Testis (tissue), 3 donors: Measurements from ENCODE around the gene RAB29. TPM values are rescaled to one million over a fixed set of nuclear protein-coding genes. Genes with fewer than 3 reads are reported as not detected.

Experiments
- DNase-seq: peaks from one replicate; pipeline ENCODE4 v3.0.0-alpha.2; 2019
- H3K27ac ChIP-seq, 2 donors: fragments of 200-600 bp; sonication (generic); one replicate each; pipeline ENCODE4 v1.5.1; 2019
- H3K27me3 ChIP-seq: fragments of 200-600 bp; sonication (generic); one replicate; pipeline ENCODE4 v1.5.1; 2019
- H3K36me3 ChIP-seq: fragments of 200-600 bp; sonication (generic); one replicate; pipeline ENCODE4 v1.5.1; 2017; ENCODE audit warnings: low read depth; ENCODE audit errors: missing control alignments
- H3K4me1 ChIP-seq: fragments of 200-600 bp; sonication (generic); one replicate; pipeline ENCODE4 v1.5.1; 2019
- H3K4me3 ChIP-seq, 2 donors: fragments of 200-600 bp; sonication (generic); one replicate each; pipeline ENCODE4 v1.5.1; 2017 to 2019
- H3K9me3 ChIP-seq: fragments of 200-600 bp; sonication (generic); one replicate; pipeline ENCODE4 v1.5.1; 2017
- POLR2A ChIP-seq: fragments of 450-650 bp; IDR thresholded peaks from one replicate; pipeline ENCODE4 v1.6.1; 2017; ENCODE audit warnings: antibody characterized with exemption, mild to moderate bottlenecking, moderate library complexity
- WGBS, 2 donors: methylation state at CpG; one replicate each; pipeline ENCODE4 v1.1.5; 2018; 5-methylcytosine and 5-hydroxymethylcytosine counted together
- intact Hi-C: fragments of 100-400 bp; cut with DNase I; formaldehyde crosslinking; loops from one replicate; pipeline ENCODE4 v1.15.1; 2023; ENCODE audit warnings: low total_unique reads
- polyA plus RNA-seq: library from polyadenylated mRNA; stranded (reverse); fragments of 350-450 nt; fragmentation: Illumina TruSeq; extraction: RNeasy Lipid Tissue Mini Kit (QIAGEN cat#74804); gene quantifications from one replicate; pipeline ENCODE4 v1.2.3, GENCODE V29; 2014; ENCODE audit warnings: low read depth, low replicate concordance; ENCODE audit not compliant: insufficient read depth
- total RNA-seq, 2 donors: library from RNA; depleted of rRNA; stranded (reverse); fragments of >200 nt; gene quantifications; one replicate each; pipeline ENCODE4 v1.2.3, GENCODE V29; 2016
- TF ChIP-seq, protein P1 (sequence below), 3 experiments: fragments of 450-650 bp in 2 of 3; fragments of 200-600 bp in 1 of 3; sonication (generic) in 1 of 3; IDR thresholded peaks; one replicate each; pipeline ENCODE4 v1.5.1; 2016 to 2019; ENCODE audit warnings: antibody characterized with exemption in 3 of 3, mild to moderate bottlenecking in 2 of 3, moderate library complexity in 1 of 3

Gene RAB29
- total and polyA plus RNA-seq, 3 donors from 2014 or later = 7.4 to 10.8 (median 8.3) TPM

DNA sequence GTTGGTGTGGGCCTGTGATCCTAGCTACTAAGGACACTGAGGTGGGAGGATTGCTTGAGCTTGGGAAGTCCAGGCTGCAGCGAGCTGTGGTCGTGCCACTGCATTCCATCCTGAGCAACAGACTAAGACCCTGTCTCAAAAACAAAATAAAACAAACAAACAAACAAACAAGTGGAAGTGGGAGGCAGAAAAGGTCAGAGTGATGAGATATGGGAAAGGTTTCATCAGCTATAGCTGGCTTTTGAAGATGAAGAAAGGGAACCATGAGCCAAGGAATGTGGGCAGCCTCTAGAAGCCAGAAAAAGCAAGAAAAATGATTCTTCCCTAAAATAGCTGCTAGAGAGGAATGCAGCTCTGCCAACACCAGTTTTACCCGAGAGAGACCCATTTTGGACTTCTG lies 14.7 kb downstream of the RAB29 start:
- H3K27me3 ChIP-seq = no peaks in the 10 kb centered on the region
- H3K4me1 ChIP-seq = no peaks in the 10 kb centered on the region
- intact Hi-C loops = no loop called here
- H3K36me3 ChIP-seq = no peaks in the 10 kb centered on the region
- TF ChIP-seq, protein P1, sequence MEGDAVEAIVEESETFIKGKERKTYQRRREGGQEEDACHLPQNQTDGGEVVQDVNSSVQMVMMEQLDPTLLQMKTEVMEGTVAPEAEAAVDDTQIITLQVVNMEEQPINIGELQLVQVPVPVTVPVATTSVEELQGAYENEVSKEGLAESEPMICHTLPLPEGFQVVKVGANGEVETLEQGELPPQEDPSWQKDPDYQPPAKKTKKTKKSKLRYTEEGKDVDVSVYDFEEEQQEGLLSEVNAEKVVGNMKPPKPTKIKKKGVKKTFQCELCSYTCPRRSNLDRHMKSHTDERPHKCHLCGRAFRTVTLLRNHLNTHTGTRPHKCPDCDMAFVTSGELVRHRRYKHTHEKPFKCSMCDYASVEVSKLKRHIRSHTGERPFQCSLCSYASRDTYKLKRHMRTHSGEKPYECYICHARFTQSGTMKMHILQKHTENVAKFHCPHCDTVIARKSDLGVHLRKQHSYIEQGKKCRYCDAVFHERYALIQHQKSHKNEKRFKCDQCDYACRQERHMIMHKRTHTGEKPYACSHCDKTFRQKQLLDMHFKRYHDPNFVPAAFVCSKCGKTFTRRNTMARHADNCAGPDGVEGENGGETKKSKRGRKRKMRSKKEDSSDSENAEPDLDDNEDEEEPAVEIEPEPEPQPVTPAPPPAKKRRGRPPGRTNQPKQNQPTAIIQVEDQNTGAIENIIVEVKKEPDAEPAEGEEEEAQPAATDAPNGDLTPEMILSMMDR (IDR thresholded peaks at IDR 0.05) = no peak
- no peak for TF ChIP-seq POLR2A
- H3K9me3 ChIP-seq = no peaks in the 10 kb centered on the region
- 76 to 83% methylated on average over 3 of the region's 3 CpGs for WGBS, 2 donors
- no peak for DNase-seq
- no peak overlapping the region for H3K27ac ChIP-seq
- no peak overlapping the region for H3K4me3 ChIP-seq

DNA sequence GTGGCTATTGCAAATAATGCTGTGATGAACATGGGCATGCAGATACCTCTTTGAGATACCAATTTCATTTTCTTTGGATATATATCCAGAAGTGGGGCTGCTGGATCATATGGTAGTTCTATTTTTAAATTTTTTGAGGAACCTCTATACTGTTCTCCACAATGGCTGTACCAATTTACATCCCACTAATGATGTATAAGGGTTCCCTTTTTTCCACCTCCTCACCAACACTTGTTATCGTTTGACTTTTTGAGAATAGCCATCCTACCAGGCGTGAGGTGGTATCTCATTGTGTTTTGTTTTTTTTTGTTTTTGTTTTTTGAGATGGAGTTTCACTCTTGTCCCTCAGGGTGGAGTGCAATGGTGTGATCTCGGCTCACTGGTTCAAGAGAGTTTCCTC lies 18.7 kb downstream of the RAB29 start:
- H3K36me3 ChIP-seq = no peaks in the 10 kb centered on the region
- H3K27me3 ChIP-seq = no peaks in the 10 kb centered on the region
- DNase-seq = no peak
- TF ChIP-seq, protein P1 (IDR thresholded peaks at IDR 0.05) = no peak
- TF ChIP-seq POLR2A = no peak
- no peak overlapping the region for H3K4me3 ChIP-seq
- no peaks in the 10 kb centered on the region for H3K9me3 ChIP-seq
- intact Hi-C loops = no loop called here
- no peaks in the 10 kb centered on the region for H3K4me1 ChIP-seq
- 94 to 97% methylated on average over 3 of the region's 3 CpGs for WGBS, 2 donors
- no peak overlapping the region for H3K27ac ChIP-seq

DNA sequence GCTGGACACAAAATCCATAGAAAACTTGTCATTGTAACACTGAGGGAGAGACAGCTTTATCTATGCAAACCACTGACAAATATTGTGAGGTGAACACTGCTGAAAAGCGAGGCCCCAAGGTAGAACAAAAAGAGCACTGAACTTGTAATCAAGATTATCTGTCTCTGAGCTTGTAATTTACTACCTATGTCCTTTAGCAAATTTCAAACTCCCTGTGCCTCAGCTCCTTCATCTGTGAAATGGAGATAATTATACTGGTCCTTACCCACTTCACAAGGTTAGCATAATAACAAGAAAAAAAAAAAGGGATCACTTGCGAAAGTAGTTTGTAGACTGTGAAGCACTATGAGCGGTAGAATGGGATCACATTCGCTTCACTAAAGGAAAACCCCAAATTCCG lies 20.4 kb downstream of the RAB29 start:
- intact Hi-C loops = no loop called here
- 69 to 83% methylated on average over 5 of the region's 5 CpGs for WGBS, 2 donors

DNA sequence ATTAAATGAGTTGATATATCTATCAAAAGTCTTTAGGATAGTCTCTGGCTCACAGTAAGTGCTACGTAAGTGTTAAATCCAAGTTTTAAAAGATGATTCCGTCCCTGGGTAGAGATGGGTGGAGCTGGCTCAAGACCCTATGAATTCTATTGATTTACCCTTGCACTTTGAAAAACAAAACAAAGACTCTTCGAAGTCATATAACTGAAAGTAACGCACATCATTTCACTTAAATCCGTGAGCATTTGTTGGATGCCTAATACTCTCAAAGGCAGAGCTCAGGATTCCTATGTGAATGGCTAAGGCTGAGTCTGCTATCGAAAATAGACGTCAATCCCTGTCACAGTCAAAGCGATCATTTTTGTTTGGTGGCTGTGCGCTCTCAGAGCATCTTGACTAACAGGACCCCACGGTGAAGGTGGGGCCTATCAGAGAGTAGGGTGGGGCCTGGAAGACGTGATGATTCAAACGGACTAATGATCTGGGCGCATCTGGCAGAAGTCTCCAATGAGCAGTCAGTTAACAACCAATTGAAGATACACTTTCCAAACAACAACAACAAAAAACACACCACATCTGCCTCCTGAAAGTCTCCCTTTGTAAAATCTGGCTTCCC lies 24.1 kb downstream of the RAB29 start:
- H3K4me3 ChIP-seq = peak overlapping the region in 1 of 2 donors; percentile 94
- 54 to 68% methylated on average over 13 of the region's 13 CpGs for WGBS, 2 donors

More for the DNA sequence above, 20.4 kb downstream of the RAB29 start:
- no peaks in the 10 kb centered on the region for H3K27me3 ChIP-seq
- H3K36me3 ChIP-seq = no peaks in the 10 kb centered on the region
- no peak overlapping the region for H3K4me3 ChIP-seq
- H3K4me1 ChIP-seq = no peaks in the 10 kb centered on the region
- TF ChIP-seq POLR2A = no peak
- TF ChIP-seq, protein P1 (IDR thresholded peaks at IDR 0.05) = no peak
- DNase-seq = no peak
- H3K9me3 ChIP-seq = no peaks in the 10 kb centered on the region
- H3K27ac ChIP-seq = no peak overlapping the region

More for the DNA sequence above, 24.1 kb downstream of the RAB29 start:
- Histone ChIP-seq H3K36me3 (no peaks in the 10 kb centered on the region), H3K4me1 (peaks cover 17% of the 10 kb centered on the region), H3K27ac (no peak overlapping the region), H3K9me3 (no peaks in the 10 kb centered on the region), H3K27me3 (no peaks in the 10 kb centered on the region)
- DNase-seq = peak; percentile 32
- intact Hi-C loops = no loop called here
- TF ChIP-seq POLR2A = no peak
- TF ChIP-seq, protein P1 (IDR thresholded peaks at IDR 0.05) = no peak
